HCT116 (cell line): ENCODE measurements around the gene RAPGEFL1. TPM values are rescaled to one million over a fixed set of nuclear protein-coding genes. Genes with fewer than 3 reads are reported as not detected.
A peak's percentile ranks its signal among the peaks of the same experiment; 100 is the strongest.

Experiments used
- ATAC-seq: fragments of 200-7000 bp; cut with Tn5 transposase; 2 replicates; pipeline ENCODE4 v1.9.1; 2020; ENCODE audit warnings: mild to moderate bottlenecking, moderate library complexity
- BruUV-seq: library from RNA; stranded (reverse); fragments of 400-500 nt; replicated peaks from 2 replicates; lab custom pipeline; 2021; lab: Mats Ljungman, UMichigan
- CTCF ChIA-PET: fragments of 300-600 bp; sonication (Branson Sonifier 250); formaldehyde crosslinking; loops from one replicate; lab custom pipeline; 2021; ENCODE audit warnings: antibody characterized with exemption; lab: Charles Lee
- POLR2A ChIA-PET: fragments of 300-600, 350-600 bp; sonication (Branson Sonifier 250); formaldehyde crosslinking; loops from one replicate; lab custom pipeline; 2021; ENCODE audit warnings: antibody characterized with exemption; lab: Charles Lee
- RAD21 ChIA-PET, 2 experiments: fragments of 300-600 bp; sonication (Branson Sonifier 250); formaldehyde crosslinking; loops; one replicate each; lab custom pipeline; 2023; ENCODE audit warnings: low total read pairs in 2 of 2; ENCODE audit not compliant: uncharacterized antibody in 2 of 2, unreplicated experiment in 2 of 2, low non-redundant PET in 1 of 2; lab: Charles Lee
- DNase-seq: peaks from one replicate; pipeline ENCODE4 v3.0.0-alpha.2; 2010; ENCODE audit warnings: low read depth, low spot score
- H2AFZ ChIP-seq: fragments of 200-600 bp; shearing (Covaris generic), sonication (generic); 2 replicates; pipeline ENCODE4 v1.6.1; 2017; ENCODE audit warnings: low read depth, mixed run types, mixed read lengths, antibody characterized with exemption, low read length; ENCODE audit not compliant: poor library complexity, severe bottlenecking
- H3K27ac ChIP-seq: 2 replicates; pipeline ENCODE4 v1.5.1; 2012; ENCODE audit warnings: low read depth, low read length
- H3K27me3 ChIP-seq: fragments of 200-600 bp; sonication (generic); 2 replicates; pipeline ENCODE4 v1.6.1; 2016; ENCODE audit warnings: mixed run types, low read length, mixed read lengths; ENCODE audit not compliant: insufficient read depth
- H3K36me3 ChIP-seq, 2 experiments: fragments of 200-500 bp in 1 of 2; fragments of 200-600 bp in 1 of 2; sonication (Bioruptor generic) in 1 of 2; sonication (generic) in 1 of 2; 2 replicates each; pipeline versions ENCODE4 v1.5.1 to v1.6.1; 2014 to 2016; ENCODE audit warnings: low read length in 2 of 2, inconsistent platforms in 1 of 2, mixed read lengths in 1 of 2, mixed run types in 1 of 2; ENCODE audit not compliant: insufficient read depth in 2 of 2, control insufficient read depth in 1 of 2
- H3K4me1 ChIP-seq, 2 experiments: fragments of 200-600 bp in 1 of 2; sonication (generic) in 1 of 2; 2 replicates each; pipeline versions ENCODE4 v1.5.1 to v1.6.1; 2012 to 2017; ENCODE audit warnings: low read length in 2 of 2, inconsistent platforms in 1 of 2, mild to moderate bottlenecking in 1 of 2, mixed read lengths in 1 of 2, mixed run types in 1 of 2, moderate library complexity in 1 of 2; ENCODE audit not compliant: insufficient read depth in 2 of 2, control insufficient read depth in 1 of 2
- H3K4me2 ChIP-seq: fragments of 200-600 bp; sonication (generic); 2 replicates; pipeline ENCODE4 v1.6.1; 2017; ENCODE audit warnings: mixed run types, low read length, mixed read lengths
- H3K4me3 ChIP-seq, 2 experiments: fragments of 200-600 bp in 1 of 2; sonication (generic) in 1 of 2; replicated peaks in 1 of 2; 2 replicates each; pipeline ENCODE4 v1.5.1; 2011 to 2016; ENCODE audit warnings: low read length in 2 of 2, control low read depth in 1 of 2, low read depth in 1 of 2, mild to moderate bottlenecking in 1 of 2, mixed read lengths in 1 of 2, mixed run types in 1 of 2
- H3K79me2 ChIP-seq: fragments of 200-600 bp; sonication (generic); 2 replicates; pipeline ENCODE4 v1.6.1; 2017; ENCODE audit warnings: mild to moderate bottlenecking, mixed run types, low read length, moderate library complexity, mixed read lengths; ENCODE audit not compliant: insufficient read depth
- H3K9ac ChIP-seq: fragments of 200-600 bp; sonication (generic); 2 replicates; pipeline ENCODE4 v1.6.1; 2016; ENCODE audit warnings: low read length, mixed read lengths
- H3K9me2 ChIP-seq: fragments of 200-600 bp; sonication (generic), shearing (Covaris generic); 2 replicates; pipeline ENCODE4 v1.6.1; 2017; ENCODE audit warnings: mixed run types, mild to moderate bottlenecking, moderate library complexity; ENCODE audit not compliant: insufficient read depth
- H3K9me3 ChIP-seq, 2 experiments: fragments of 200-500 bp in 1 of 2; fragments of 200-600 bp in 1 of 2; sonication (Bioruptor generic) in 1 of 2; sonication (generic) in 1 of 2; 2 replicates each; pipeline ENCODE4 v1.6.1; 2014 to 2017; ENCODE audit warnings: low read length in 2 of 2, mixed read lengths in 2 of 2, inconsistent platforms in 1 of 2, low read depth in 1 of 2, mild to moderate bottlenecking in 1 of 2, mixed run types in 1 of 2, moderate library complexity in 1 of 2; ENCODE audit not compliant: control insufficient read depth in 1 of 2, insufficient read depth in 1 of 2
- H4K20me1 ChIP-seq: fragments of 200-600 bp; sonication (generic), shearing (Covaris generic); 2 replicates; pipeline ENCODE4 v1.6.1; 2017; ENCODE audit warnings: mixed run types, mild to moderate bottlenecking, moderate library complexity; ENCODE audit not compliant: insufficient read depth
- ATF3 ChIP-seq: IDR thresholded peaks from 2 replicates; pipeline ENCODE4 v1.6.1; 2012
- CBX3 ChIP-seq: IDR thresholded peaks from 2 replicates; pipeline ENCODE4 v1.6.1; 2012; ENCODE audit warnings: low read depth
- CEBPB ChIP-seq: IDR thresholded peaks from 2 replicates; pipeline ENCODE4 v1.6.1; 2012; ENCODE audit warnings: low read depth
- CTCF ChIP-seq, 3 experiments: fragments of 200-600 bp in 1 of 3; sonication (generic) in 1 of 3; IDR thresholded peaks in 2 of 3; conservative IDR thresholded peaks in 1 of 3; 2 replicates each; pipeline ENCODE4 v1.5.1; 2012 to 2017; ENCODE audit warnings: low read depth in 2 of 3, low read length in 2 of 3, antibody characterized with exemption in 1 of 3, borderline replicate concordance in 1 of 3, control low read depth in 1 of 3, mild to moderate bottlenecking in 1 of 3, mixed read lengths in 1 of 3, mixed run types in 1 of 3, moderate library complexity in 1 of 3; ENCODE audit not compliant: insufficient read depth in 1 of 3
- EGR1 ChIP-seq: IDR thresholded peaks from 2 replicates; pipeline ENCODE4 v1.6.1; 2012; ENCODE audit warnings: low read depth
- ELF1 ChIP-seq: IDR thresholded peaks from 2 replicates; pipeline ENCODE4 v1.6.1; 2012; ENCODE audit warnings: low read depth, borderline replicate concordance
- EZH2phosphoT487 ChIP-seq: fragments of 200-600 bp; IDR thresholded peaks from 2 replicates; pipeline ENCODE4 v1.6.1; 2018; ENCODE audit warnings: antibody characterized with exemption, borderline replicate concordance
- JUND ChIP-seq: IDR thresholded peaks from 2 replicates; pipeline ENCODE4 v1.6.1; 2012
- POLR2A ChIP-seq: IDR thresholded peaks from 2 replicates; pipeline ENCODE4 v1.7.0; 2011; ENCODE audit warnings: borderline replicate concordance; ENCODE audit not compliant: insufficient read depth, insufficient read length; ENCODE audit errors: extremely low read depth
- POLR2AphosphoS5 ChIP-seq: IDR thresholded peaks from 2 replicates; pipeline ENCODE4 v1.6.1; 2011; ENCODE audit warnings: mild to moderate bottlenecking, low read depth, low read length, moderate library complexity
- RAD21 ChIP-seq: IDR thresholded peaks from 2 replicates; pipeline ENCODE4 v1.6.1; 2012; ENCODE audit warnings: low read depth, mild to moderate bottlenecking
- SRF ChIP-seq: IDR thresholded peaks from 2 replicates; pipeline ENCODE4 v1.6.1; 2012; ENCODE audit warnings: low read depth
- ZBTB33 ChIP-seq: IDR thresholded peaks from 2 replicates; pipeline ENCODE4 v1.6.1; 2011; ENCODE audit warnings: mild to moderate bottlenecking, low read length, moderate library complexity; ENCODE audit not compliant: insufficient replicate concordance; ENCODE audit errors: extremely low read depth
- ZFX ChIP-seq: fragments of 450-650 bp; IDR thresholded peaks from 2 replicates; pipeline ENCODE4 v1.6.1; 2017
- intact Hi-C: fragments of 100-400 bp; cut with micrococcal nuclease; formaldehyde crosslinking; loops from 2 replicates; pipeline ENCODE4 v1.10.0; 2022
- total RNA-seq: library from RNA; stranded (reverse); gene quantifications from one replicate; pipeline ENCODE4 v1.2.1, GENCODE V29; 2021; ENCODE audit not compliant: unreplicated experiment

Gene RAPGEFL1
- total RNA-seq, 1 experiment from 2014 or later: 9.7 TPM

- Histone ChIP-seq H3K9me3 (no peaks in the 10 kb centered on the region), H3K4me1 (peaks cover 47 to 57% of the 10 kb centered on the region in 2 experiments), H3K27ac (peak overlapping the region; percentile 37), H3K9me2 (no peaks in the 10 kb centered on the region), H2AFZ (no peak overlapping the region), H3K79me2 (no peaks in the 10 kb centered on the region), H3K4me3 (peak overlapping the region in 1 of 2 experiments; percentile 43; a peak in 1 of 4 replicates), H3K36me3 (peaks cover 5 to 15% of the 10 kb centered on the region in 2 experiments; a peak in 3 of 4 replicates), H3K4me2 (peak overlapping the region; percentile 67), H3K27me3 (no peaks in the 10 kb centered on the region), H4K20me1 (no peaks in the 10 kb centered on the region), H3K9ac (peak overlapping the region; percentile 34)
- BruUV-seq: no TSS peak
- ATAC-seq: peak; percentile 20; the same call in 1 of the 2 replicates
- TF ChIP-seq SRF: no peak
- TF ChIP-seq EGR1: no peak
- no peak for TF ChIP-seq CBX3
- TF ChIP-seq CTCF (IDR thresholded peaks at IDR 0.05 in 2 of 3, conservative IDR thresholded peaks at IDR 0.05 in 1 of 3; ENCODE audit: borderline replicate concordance in 1 of 3, insufficient read depth in 1 of 3, low read depth in 2 of 3, low read length in 2 of 3): no peak
- TF ChIP-seq RAD21: no peak
- TF ChIP-seq ZFX: no peak
- no peak for TF ChIP-seq EZH2phosphoT487
- no peak for TF ChIP-seq CEBPB
- no peak for TF ChIP-seq ELF1
- no peak for TF ChIP-seq JUND
- no peak for TF ChIP-seq POLR2AphosphoS5
- no peak for TF ChIP-seq POLR2A
- TF ChIP-seq ATF3: no peak
- TF ChIP-seq ZBTB33: no peak
- DNase-seq: no peak
- POLR2A ChIA-PET: no interaction called here
- intact Hi-C loops: no loop called here
- RAD21 ChIA-PET: no interaction called here
- CTCF ChIA-PET: no interaction called here
Measured at GRCh38 chr17:40176754-40177110, 538 bp upstream of the RAPGEFL1 start.
